ENCODE results near the gene ESYT3.
"Not testable (repeated sequence)": the region's sequence is repeated elsewhere in the genome, so short reads cannot be mapped to it uniquely, and the experiment has no call there.

The ESYT3 gene

DNA sequence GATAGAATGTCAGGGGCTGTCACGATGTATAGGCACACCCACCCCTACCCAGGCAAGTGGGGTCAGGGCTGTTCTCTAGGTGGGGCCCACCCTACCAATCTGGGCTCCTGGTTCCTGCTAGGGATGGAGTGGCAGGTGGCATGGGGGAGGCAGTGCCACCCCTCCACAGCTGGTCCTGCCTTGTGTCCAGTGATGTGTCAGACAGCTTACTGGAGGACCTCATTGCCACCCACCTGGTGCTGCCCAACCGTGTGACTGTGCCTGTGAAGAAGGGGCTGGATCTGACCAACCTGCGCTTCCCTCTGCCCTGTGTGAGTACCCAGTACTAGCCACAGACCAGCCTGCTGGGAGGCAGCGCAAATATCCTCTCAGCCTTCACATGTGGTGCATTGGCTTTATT lies 27.5 kb downstream of the ESYT3 start:
- no peak for DNase-seq (ENCODE audit: low read depth)

GRCh38 chr3:138463724-138464490 lies 29.5 kb downstream of the ESYT3 start:
- DNase-seq (ENCODE audit: low read depth) = no peak

DNA sequence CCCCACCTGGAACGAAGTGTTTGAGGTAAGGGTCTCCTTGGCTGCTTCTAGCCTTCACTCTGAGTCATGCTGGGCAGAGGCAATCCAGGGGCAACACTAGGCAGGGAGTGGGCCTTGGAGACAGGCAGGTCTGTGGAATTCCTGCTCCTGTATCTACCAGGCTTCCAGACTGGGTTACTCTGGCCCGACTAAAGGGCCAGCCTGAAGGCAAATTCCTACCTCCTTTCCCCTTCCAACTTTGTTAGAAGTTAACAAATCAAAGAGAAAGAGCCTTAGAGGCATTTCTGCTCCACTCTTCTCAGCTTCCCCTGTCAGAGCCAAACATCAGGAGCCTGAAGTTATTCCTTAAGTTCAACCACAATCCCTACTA lies 30.1 kb downstream of the ESYT3 start:
- no peak for DNase-seq (ENCODE audit: low read depth)

DNA sequence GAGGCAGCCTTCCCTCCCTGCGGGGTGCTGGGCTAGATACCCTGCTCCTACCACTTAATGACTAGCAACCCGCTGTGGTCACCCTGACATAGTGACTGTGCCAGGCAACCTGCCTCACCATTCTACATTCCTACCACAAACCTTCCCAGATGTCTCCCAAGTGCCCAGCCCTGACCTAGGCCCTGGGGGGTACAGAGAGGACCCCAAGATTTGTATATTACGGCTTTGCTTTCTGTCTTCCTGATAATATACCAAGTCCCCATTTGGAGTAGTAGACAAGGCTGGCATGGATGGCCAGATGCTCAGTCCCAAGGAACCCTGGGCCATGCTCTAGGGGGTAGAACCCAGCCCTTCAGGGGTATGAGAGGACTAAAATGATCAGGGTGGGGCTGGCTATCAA lies 31.0 kb downstream of the ESYT3 start:
- DNase-seq (ENCODE audit: low read depth) = no peak

DNA sequence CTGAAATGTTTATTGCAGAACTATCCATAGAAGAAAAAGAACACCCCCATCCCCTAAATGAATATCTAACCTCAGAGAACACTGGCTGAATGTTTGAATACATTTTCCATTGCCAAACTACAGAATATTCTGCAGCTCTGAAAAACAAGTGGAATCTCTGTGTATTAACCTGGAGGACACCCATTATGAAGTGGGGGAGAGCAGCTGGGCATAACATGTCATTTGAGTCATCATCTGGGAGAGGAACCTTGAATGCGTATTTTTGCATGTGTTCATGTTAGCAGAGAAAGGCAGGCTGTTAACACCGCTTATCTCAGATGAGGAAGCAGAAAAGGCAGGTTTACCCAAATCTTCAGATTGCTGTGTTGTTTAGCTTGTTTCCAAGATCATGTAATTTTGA lies 31.5 kb downstream of the ESYT3 start:
- DNase-seq (ENCODE audit: low read depth) = no peak

- DNase-seq (ENCODE audit: low read depth) = no peak
Observed at GRCh38 chr3:138467931-138468330, 33.5 kb downstream of the ESYT3 start.

DNA sequence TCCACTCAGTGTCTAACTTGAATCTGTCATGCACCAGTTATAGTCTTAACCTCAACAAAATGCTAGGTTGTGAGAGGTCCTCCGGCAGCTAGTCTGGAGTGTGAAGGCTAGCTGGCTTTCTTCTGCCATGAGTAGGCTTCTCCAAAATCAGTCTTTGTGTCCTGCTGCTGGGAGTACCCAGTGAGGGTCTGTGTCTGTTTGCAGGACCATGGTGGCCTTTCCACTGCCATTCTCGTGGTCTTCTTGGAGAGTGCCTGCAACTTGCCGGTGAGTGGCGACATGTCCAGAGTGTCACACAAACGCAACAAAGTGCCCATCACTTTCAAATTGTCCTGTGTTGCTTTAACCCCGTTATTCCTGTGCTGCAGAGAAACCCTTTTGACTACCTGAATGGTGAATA lies 34.0 kb downstream of the ESYT3 start:
- no peak for DNase-seq (ENCODE audit: low read depth)

- no peak for DNase-seq (ENCODE audit: low read depth)
Observed at GRCh38 chr3:138468886-138469285, 34.5 kb downstream of the ESYT3 start.

DNA sequence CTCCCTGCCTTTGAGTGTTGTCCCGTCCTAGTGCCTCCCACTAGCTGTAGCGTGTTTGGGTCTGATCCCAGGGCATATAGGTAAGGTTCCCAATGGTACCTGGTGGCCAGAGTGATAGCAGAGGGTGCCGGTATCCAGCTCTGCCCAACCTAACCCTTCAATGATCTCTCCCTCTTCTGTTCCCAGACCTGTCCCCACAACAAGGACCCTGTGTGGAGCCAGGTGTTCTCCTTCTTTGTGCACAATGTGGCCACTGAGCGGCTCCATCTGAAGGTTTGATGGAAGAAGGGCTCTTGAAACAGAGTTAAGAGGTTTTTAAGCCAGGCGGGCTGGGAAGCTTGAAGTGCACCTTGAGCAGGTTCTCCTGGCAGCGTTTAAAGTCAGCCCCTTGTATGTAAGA lies 35.5 kb downstream of the ESYT3 start:
- DNase-seq (ENCODE audit: low read depth) = no peak

GRCh38 chr3:138470687-138471086 lies 36.3 kb downstream of the ESYT3 start:
- no peak for DNase-seq (ENCODE audit: low read depth)

DNA sequence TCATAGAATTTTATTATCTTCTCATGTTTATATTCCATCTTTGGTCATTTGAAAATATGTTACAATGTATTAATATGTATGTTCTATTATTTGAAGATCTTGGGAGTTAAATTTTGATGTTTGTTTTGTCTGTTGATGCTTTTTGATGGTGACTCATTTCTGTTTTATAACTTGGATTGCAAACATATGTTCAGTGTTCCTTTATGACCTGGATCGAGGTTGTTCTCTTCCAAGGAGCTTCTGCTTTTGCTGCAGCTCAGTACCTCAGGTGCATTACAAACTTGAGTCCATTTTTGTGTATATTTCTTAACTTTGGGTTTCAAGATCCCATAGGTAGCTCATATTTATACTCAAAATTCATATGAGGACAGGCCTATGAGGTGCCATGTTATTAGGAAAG lies 37.1 kb downstream of the ESYT3 start:
- DNase-seq (ENCODE audit: low read depth) = no peak

DNA sequence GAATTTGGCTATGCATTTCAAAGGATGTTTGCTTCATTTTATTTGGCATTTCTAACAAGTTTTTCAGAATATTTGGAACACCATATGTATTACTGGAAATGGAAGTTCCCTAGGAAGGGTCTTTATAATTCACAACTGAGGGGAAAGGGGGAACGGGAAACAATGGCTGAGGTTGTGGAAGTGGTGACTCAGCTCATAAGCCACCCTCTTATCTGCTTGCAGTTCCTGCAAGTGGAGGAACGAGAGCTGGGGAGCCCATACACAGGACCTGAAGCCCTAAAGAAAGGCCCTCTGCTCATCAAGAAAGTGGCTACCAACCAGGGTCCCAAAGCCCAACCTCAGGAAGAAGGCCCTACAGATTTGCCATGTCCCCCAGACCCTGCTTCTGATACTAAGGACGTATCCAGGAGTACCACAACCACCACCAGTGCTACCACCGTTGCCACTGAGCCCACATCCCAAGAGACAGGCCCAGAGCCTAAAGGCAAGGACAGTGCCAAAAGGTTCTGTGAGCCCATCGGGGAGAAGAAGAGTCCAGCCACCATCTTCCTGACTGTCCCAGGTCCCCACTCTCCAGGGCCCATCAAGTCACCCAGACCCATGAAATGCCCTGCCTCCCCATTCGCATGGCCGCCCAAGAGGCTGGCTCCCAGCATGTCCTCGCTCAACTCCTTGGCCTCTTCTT lies 37.9 kb downstream of the ESYT3 start:
- no peak for DNase-seq (ENCODE audit: low read depth)

DNA sequence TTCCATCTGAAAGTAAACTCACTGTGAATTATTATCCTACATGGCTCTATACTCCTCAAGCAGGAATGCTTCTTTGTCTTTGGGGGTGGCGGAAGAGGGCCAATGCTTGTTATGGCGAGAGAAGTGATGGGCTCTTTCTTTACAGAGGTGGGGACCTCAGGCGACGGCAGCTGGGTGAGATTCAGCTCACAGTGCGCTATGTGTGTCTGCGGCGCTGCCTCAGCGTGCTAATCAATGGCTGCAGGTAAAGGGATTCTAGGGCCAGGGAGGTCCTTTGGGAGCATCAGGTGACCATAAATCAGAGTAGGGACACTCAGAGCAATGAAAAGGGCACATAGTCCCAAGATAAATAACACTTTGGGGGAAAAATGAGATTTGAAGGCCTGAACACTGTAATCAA lies 39.0 kb downstream of the ESYT3 start:
- no peak for DNase-seq (ENCODE audit: low read depth)

DNA sequence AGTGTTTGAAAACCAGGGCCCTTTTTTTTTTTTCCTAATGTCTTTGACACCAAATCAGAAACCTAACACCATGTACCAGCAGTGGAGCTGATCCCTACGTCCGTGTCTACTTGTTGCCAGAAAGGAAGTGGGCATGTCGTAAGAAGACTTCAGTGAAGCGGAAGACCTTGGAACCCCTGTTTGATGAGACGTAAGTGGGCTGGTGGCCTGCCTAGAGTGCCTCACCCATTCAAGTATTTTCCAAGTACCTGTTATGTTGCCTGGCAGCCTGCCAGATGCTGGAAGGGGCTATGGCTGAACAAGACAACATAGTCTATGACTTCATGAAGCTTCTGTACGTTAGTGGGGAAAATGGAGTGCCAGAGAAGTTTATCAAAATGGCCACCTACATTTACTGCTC lies 39.7 kb downstream of the ESYT3 start:
- no peak for DNase-seq (ENCODE audit: low read depth)

DNA sequence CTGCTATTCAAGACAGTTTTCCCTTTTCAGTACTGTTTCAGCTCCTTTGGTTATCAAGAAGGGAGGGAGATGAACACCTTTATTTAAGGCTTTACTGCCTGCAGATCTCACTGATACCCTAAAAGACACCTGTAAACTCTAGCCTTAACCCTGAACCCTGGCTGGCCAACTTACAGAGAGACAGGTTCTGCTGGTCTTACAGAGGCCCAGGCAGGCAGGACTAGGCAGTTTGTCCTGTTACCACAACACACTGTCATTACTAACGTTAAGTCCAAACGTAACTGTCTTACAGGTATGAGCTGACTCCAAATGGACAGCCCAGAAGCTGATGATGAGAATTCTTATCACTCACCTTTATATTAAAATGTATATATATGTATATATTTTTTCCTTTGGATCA lies 42.1 kb downstream of the ESYT3 start:
- DNase-seq (ENCODE audit: low read depth) = no peak

- no peak for DNase-seq (ENCODE audit: low read depth)
Observed at GRCh38 chr3:138477120-138477519, 42.7 kb downstream of the ESYT3 start.

- DNase-seq (ENCODE audit: low read depth) = no peak
Observed at GRCh38 chr3:138477801-138478200, 43.4 kb downstream of the ESYT3 start.

DNA sequence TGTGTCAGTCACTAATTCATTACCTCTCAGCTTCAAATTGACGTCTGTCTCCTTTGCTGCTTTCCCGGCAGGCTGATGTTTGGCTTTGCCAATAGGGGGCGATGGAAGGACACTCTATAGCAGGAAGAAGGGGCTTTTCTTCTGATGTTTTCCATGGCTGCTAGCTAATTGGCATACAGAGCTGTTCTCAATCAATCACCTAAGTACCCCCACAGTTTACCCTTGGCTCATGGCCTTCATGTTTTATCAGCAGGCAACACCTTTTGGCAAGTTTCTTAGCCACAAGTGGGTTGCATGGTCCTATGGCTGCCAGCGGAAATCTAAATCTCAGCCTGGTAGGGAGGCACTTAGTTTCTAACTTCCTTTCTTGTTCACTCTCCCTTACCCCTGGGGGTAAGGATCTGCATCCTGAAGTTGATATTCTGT lies 45.0 kb downstream of the ESYT3 start:
- DNase-seq (ENCODE audit: low read depth) = no peak

- DNase-seq (ENCODE audit: low read depth) = not testable (repeated sequence)
Observed at GRCh38 chr3:138484672-138485071, 50.3 kb downstream of the ESYT3 start.

DNA sequence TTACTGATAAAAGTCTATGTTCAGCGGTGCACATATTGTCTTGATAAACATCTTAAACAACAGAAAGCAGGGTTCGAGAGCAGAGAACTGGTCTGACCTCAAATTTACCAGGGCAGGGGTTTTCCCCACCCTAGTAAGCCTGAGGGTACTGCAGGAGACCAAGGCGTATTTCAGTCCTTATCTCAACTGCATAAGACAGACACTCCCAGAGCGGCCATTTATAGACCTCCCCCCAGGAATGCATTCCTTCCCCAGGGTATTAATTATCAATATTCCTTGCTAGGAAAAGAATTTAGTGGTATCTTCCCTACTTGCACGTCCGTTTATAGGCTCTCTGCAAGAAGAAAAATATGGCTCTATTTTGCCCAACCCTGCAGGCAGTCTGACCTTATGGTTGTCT lies 52.2 kb downstream of the ESYT3 start:
- DNase-seq (ENCODE audit: low read depth) = not testable (repeated sequence)

- no peak for DNase-seq (ENCODE audit: low read depth)
Observed at GRCh38 chr3:138491971-138492370, 57.6 kb downstream of the ESYT3 start.

- DNase-seq (ENCODE audit: low read depth) = no peak
Observed at GRCh38 chr3:138492980-138493675, 58.7 kb downstream of the ESYT3 start.
